HCT116 (cell line): ENCODE measurements around the gene TBX3. TPM values are rescaled to one million over a fixed set of nuclear protein-coding genes. Genes with fewer than 3 reads are reported as not detected.

Experiments
- ATAC-seq: fragments of 200-7000 bp; cut with Tn5 transposase; 2 replicates; pipeline ENCODE4 v1.9.1; 2020; ENCODE audit warnings: mild to moderate bottlenecking, moderate library complexity
- BruUV-seq: library from RNA; stranded (reverse); fragments of 400-500 nt; replicated peaks from 2 replicates; lab custom pipeline; 2021; lab: Mats Ljungman, UMichigan
- CTCF ChIA-PET: fragments of 300-600 bp; sonication (Branson Sonifier 250); formaldehyde crosslinking; loops from one replicate; lab custom pipeline; 2021; ENCODE audit warnings: antibody characterized with exemption; lab: Charles Lee
- POLR2A ChIA-PET: fragments of 300-600, 350-600 bp; sonication (Branson Sonifier 250); formaldehyde crosslinking; loops from one replicate; lab custom pipeline; 2021; ENCODE audit warnings: antibody characterized with exemption; lab: Charles Lee
- RAD21 ChIA-PET, 2 experiments: fragments of 300-600 bp; sonication (Branson Sonifier 250); formaldehyde crosslinking; loops; one replicate each; lab custom pipeline; 2023; ENCODE audit warnings: low total read pairs in 2 of 2; ENCODE audit not compliant: uncharacterized antibody in 2 of 2, unreplicated experiment in 2 of 2, low non-redundant PET in 1 of 2; lab: Charles Lee
- DNase-seq: peaks from one replicate; pipeline ENCODE4 v3.0.0-alpha.2; 2010; ENCODE audit warnings: low read depth, low spot score
- H2AFZ ChIP-seq: fragments of 200-600 bp; shearing (Covaris generic), sonication (generic); 2 replicates; pipeline ENCODE4 v1.6.1; 2017; ENCODE audit warnings: low read depth, mixed run types, mixed read lengths, antibody characterized with exemption, low read length; ENCODE audit not compliant: poor library complexity, severe bottlenecking
- H3K27ac ChIP-seq: 2 replicates; pipeline ENCODE4 v1.5.1; 2012; ENCODE audit warnings: low read depth, low read length
- H3K27me3 ChIP-seq: fragments of 200-600 bp; sonication (generic); 2 replicates; pipeline ENCODE4 v1.6.1; 2016; ENCODE audit warnings: mixed run types, low read length, mixed read lengths; ENCODE audit not compliant: insufficient read depth
- H3K36me3 ChIP-seq, 2 experiments: fragments of 200-500 bp in 1 of 2; fragments of 200-600 bp in 1 of 2; sonication (Bioruptor generic) in 1 of 2; sonication (generic) in 1 of 2; 2 replicates each; pipeline versions ENCODE4 v1.5.1 to v1.6.1; 2014 to 2016; ENCODE audit warnings: low read length in 2 of 2, inconsistent platforms in 1 of 2, mixed read lengths in 1 of 2, mixed run types in 1 of 2; ENCODE audit not compliant: insufficient read depth in 2 of 2, control insufficient read depth in 1 of 2
- H3K4me1 ChIP-seq, 2 experiments: fragments of 200-600 bp in 1 of 2; sonication (generic) in 1 of 2; 2 replicates each; pipeline versions ENCODE4 v1.5.1 to v1.6.1; 2012 to 2017; ENCODE audit warnings: low read length in 2 of 2, inconsistent platforms in 1 of 2, mild to moderate bottlenecking in 1 of 2, mixed read lengths in 1 of 2, mixed run types in 1 of 2, moderate library complexity in 1 of 2; ENCODE audit not compliant: insufficient read depth in 2 of 2, control insufficient read depth in 1 of 2
- H3K4me2 ChIP-seq: fragments of 200-600 bp; sonication (generic); 2 replicates; pipeline ENCODE4 v1.6.1; 2017; ENCODE audit warnings: mixed run types, low read length, mixed read lengths
- H3K4me3 ChIP-seq, 2 experiments: fragments of 200-600 bp in 1 of 2; sonication (generic) in 1 of 2; replicated peaks in 1 of 2; 2 replicates each; pipeline ENCODE4 v1.5.1; 2011 to 2016; ENCODE audit warnings: low read length in 2 of 2, control low read depth in 1 of 2, low read depth in 1 of 2, mild to moderate bottlenecking in 1 of 2, mixed read lengths in 1 of 2, mixed run types in 1 of 2
- H3K79me2 ChIP-seq: fragments of 200-600 bp; sonication (generic); 2 replicates; pipeline ENCODE4 v1.6.1; 2017; ENCODE audit warnings: mild to moderate bottlenecking, mixed run types, low read length, moderate library complexity, mixed read lengths; ENCODE audit not compliant: insufficient read depth
- H3K9ac ChIP-seq: fragments of 200-600 bp; sonication (generic); 2 replicates; pipeline ENCODE4 v1.6.1; 2016; ENCODE audit warnings: low read length, mixed read lengths
- H3K9me2 ChIP-seq: fragments of 200-600 bp; sonication (generic), shearing (Covaris generic); 2 replicates; pipeline ENCODE4 v1.6.1; 2017; ENCODE audit warnings: mixed run types, mild to moderate bottlenecking, moderate library complexity; ENCODE audit not compliant: insufficient read depth
- H3K9me3 ChIP-seq, 2 experiments: fragments of 200-500 bp in 1 of 2; fragments of 200-600 bp in 1 of 2; sonication (Bioruptor generic) in 1 of 2; sonication (generic) in 1 of 2; 2 replicates each; pipeline ENCODE4 v1.6.1; 2014 to 2017; ENCODE audit warnings: low read length in 2 of 2, mixed read lengths in 2 of 2, inconsistent platforms in 1 of 2, low read depth in 1 of 2, mild to moderate bottlenecking in 1 of 2, mixed run types in 1 of 2, moderate library complexity in 1 of 2; ENCODE audit not compliant: control insufficient read depth in 1 of 2, insufficient read depth in 1 of 2
- H4K20me1 ChIP-seq: fragments of 200-600 bp; sonication (generic), shearing (Covaris generic); 2 replicates; pipeline ENCODE4 v1.6.1; 2017; ENCODE audit warnings: mixed run types, mild to moderate bottlenecking, moderate library complexity; ENCODE audit not compliant: insufficient read depth
- ATF3 ChIP-seq: IDR thresholded peaks from 2 replicates; pipeline ENCODE4 v1.6.1; 2012
- CBX3 ChIP-seq: IDR thresholded peaks from 2 replicates; pipeline ENCODE4 v1.6.1; 2012; ENCODE audit warnings: low read depth
- CEBPB ChIP-seq: IDR thresholded peaks from 2 replicates; pipeline ENCODE4 v1.6.1; 2012; ENCODE audit warnings: low read depth
- EGR1 ChIP-seq: IDR thresholded peaks from 2 replicates; pipeline ENCODE4 v1.6.1; 2012; ENCODE audit warnings: low read depth
- EZH2 ChIP-seq: fragments of 200-600 bp; sonication (generic); IDR thresholded peaks from 2 replicates; pipeline ENCODE4 v1.6.1; 2017; ENCODE audit warnings: antibody characterized with exemption, mixed run types
- EZH2phosphoT487 ChIP-seq: fragments of 200-600 bp; IDR thresholded peaks from 2 replicates; pipeline ENCODE4 v1.6.1; 2018; ENCODE audit warnings: antibody characterized with exemption, borderline replicate concordance
- FOSL1 ChIP-seq: IDR thresholded peaks from 2 replicates; pipeline ENCODE4 v1.6.1; 2012; ENCODE audit warnings: low read depth
- JUND ChIP-seq: IDR thresholded peaks from 2 replicates; pipeline ENCODE4 v1.6.1; 2012
- MAX ChIP-seq: IDR thresholded peaks from 2 replicates; pipeline ENCODE4 v1.6.1; 2012
- POLR2AphosphoS5 ChIP-seq: IDR thresholded peaks from 2 replicates; pipeline ENCODE4 v1.6.1; 2011; ENCODE audit warnings: mild to moderate bottlenecking, low read depth, low read length, moderate library complexity
- REST ChIP-seq: IDR thresholded peaks from 2 replicates; pipeline ENCODE4 v1.6.1; 2012; ENCODE audit warnings: low read depth
- YY1 ChIP-seq: IDR thresholded peaks from 2 replicates; pipeline ENCODE4 v1.6.1; 2011; ENCODE audit warnings: low read length, low read depth, moderate library complexity, mild to moderate bottlenecking; ENCODE audit not compliant: insufficient replicate concordance; ENCODE audit errors: extremely low read depth
- ZNF274 ChIP-seq: fragments of 200-500 bp; sonication (Bioruptor generic); IDR thresholded peaks from 2 replicates; pipeline ENCODE4 v1.6.1; 2014; ENCODE audit warnings: mild to moderate bottlenecking, low read depth, low read length, inconsistent platforms
- intact Hi-C: fragments of 100-400 bp; cut with micrococcal nuclease; formaldehyde crosslinking; loops from 2 replicates; pipeline ENCODE4 v1.10.0; 2022
- total RNA-seq: library from RNA; stranded (reverse); gene quantifications from one replicate; pipeline ENCODE4 v1.2.1, GENCODE V29; 2021; ENCODE audit not compliant: unreplicated experiment
- TF ChIP-seq, protein P1 (sequence below), 3 experiments: fragments of 200-600 bp in 1 of 3; sonication (generic) in 1 of 3; IDR thresholded peaks in 2 of 3; conservative IDR thresholded peaks in 1 of 3; 2 replicates each; pipeline ENCODE4 v1.5.1; 2012 to 2017; ENCODE audit warnings: low read depth in 2 of 3, low read length in 2 of 3, antibody characterized with exemption in 1 of 3, borderline replicate concordance in 1 of 3, control low read depth in 1 of 3, mild to moderate bottlenecking in 1 of 3, mixed read lengths in 1 of 3, mixed run types in 1 of 3, moderate library complexity in 1 of 3; ENCODE audit not compliant: insufficient read depth in 1 of 3

The TBX3 gene
- total RNA-seq, 1 experiment from 2014 or later: 12.8 TPM

GRCh38 chr12:114684870-114685273 is 897 bp upstream of the TBX3 start:
- BruUV-seq: TSS peak; percentile 69
- POLR2A ChIA-PET: interaction anchor here (0.9 to 1.4 kb wide), 9 partner anchors 9 to 1156 kb away, joined by 3 to 5 read pairs (median 3); no protein-coding TSS in a partner anchor
- no peaks in the 10 kb centered on the region for H3K36me3 ChIP-seq
- no peak for DNase-seq
- H3K27me3 ChIP-seq: peaks cover 16% of the 10 kb centered on the region
- peak overlapping the region; percentile 89 for H3K27ac ChIP-seq
- peak overlapping the region; percentile 97 for H3K4me2 ChIP-seq
- CTCF ChIA-PET: interaction anchor here (1.0 to 1.5 kb wide), 7 partner anchors 11 to 772 kb away, joined by 3 to 8 read pairs (median 5); no protein-coding TSS in a partner anchor
- H3K79me2 ChIP-seq: peaks cover 16% of the 10 kb centered on the region
- H2AFZ ChIP-seq: no peak overlapping the region
- no peak for ATAC-seq
- H3K9me2 ChIP-seq: no peaks in the 10 kb centered on the region
- TF ChIP-seq ATF3 (no peak), CBX3 (no peak), REST (no peak), EGR1 (no peak), POLR2AphosphoS5 (no peak), MAX (no peak; the same call in 1 of the 2 replicates), EZH2phosphoT487 (no peak), CEBPB (no peak), YY1 (no peak), EZH2 (no peak), JUND (no peak), FOSL1 (no peak), ZNF274 (no peak)
- TF ChIP-seq, protein P1, sequence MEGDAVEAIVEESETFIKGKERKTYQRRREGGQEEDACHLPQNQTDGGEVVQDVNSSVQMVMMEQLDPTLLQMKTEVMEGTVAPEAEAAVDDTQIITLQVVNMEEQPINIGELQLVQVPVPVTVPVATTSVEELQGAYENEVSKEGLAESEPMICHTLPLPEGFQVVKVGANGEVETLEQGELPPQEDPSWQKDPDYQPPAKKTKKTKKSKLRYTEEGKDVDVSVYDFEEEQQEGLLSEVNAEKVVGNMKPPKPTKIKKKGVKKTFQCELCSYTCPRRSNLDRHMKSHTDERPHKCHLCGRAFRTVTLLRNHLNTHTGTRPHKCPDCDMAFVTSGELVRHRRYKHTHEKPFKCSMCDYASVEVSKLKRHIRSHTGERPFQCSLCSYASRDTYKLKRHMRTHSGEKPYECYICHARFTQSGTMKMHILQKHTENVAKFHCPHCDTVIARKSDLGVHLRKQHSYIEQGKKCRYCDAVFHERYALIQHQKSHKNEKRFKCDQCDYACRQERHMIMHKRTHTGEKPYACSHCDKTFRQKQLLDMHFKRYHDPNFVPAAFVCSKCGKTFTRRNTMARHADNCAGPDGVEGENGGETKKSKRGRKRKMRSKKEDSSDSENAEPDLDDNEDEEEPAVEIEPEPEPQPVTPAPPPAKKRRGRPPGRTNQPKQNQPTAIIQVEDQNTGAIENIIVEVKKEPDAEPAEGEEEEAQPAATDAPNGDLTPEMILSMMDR (IDR thresholded peaks at IDR 0.05 in 2 of 3, conservative IDR thresholded peaks at IDR 0.05 in 1 of 3; ENCODE audit: borderline replicate concordance in 1 of 3, insufficient read depth in 1 of 3, low read depth in 2 of 3, low read length in 2 of 3): no peak
- H3K9ac ChIP-seq: peak overlapping the region; percentile 83
- H3K4me3 ChIP-seq: peak overlapping the region; percentile 74 to 81
- peaks cover 6 to 23% of the 10 kb centered on the region in 2 experiments for H3K4me1 ChIP-seq
- no peaks in the 10 kb centered on the region for H4K20me1 ChIP-seq
- RAD21 ChIA-PET: interaction anchor here in 1 of 2 experiments (0.9 kb wide), 1 partner anchor 18 kb away, joined by 3 read pairs; no protein-coding TSS in a partner anchor
- intact Hi-C loops: loop anchor here (5.0 to 10.0 kb wide), 4 partner anchors 250 to 1087 kb away; no protein-coding TSS in a partner anchor
- H3K9me3 ChIP-seq: no peaks in the 10 kb centered on the region
